K562 (cell line): ENCODE results near the gene USB1. TPM values are rescaled to one million over a fixed set of nuclear protein-coding genes. Genes with fewer than 3 reads are reported as not detected.

Source experiments
- ATAC-seq: fragments of 200-7000 bp; cut with Tn5 transposase; 3 replicates; pipeline ENCODE4 v1.9.1; 2020; ENCODE audit warnings: moderate library complexity
- BruUV-seq: library from RNA; stranded (reverse); fragments of 400-500 nt; replicated peaks from 2 replicates; lab custom pipeline; 2021; lab: Mats Ljungman, UMichigan
- CTCF ChIA-PET: fragments of 300-600 bp; formaldehyde crosslinking; extraction: SDS; loops from one replicate; lab custom pipeline; 2021; ENCODE audit warnings: low intra/inter-chr PET ratio; lab: Yijun Ruan, JAX
- POLR2A ChIA-PET: fragments of 300-600, 350-650 bp; sonication (Branson Sonifier 250); formaldehyde crosslinking; extraction: SDS; loops from one replicate; lab custom pipeline; 2021; ENCODE audit warnings: antibody characterized with exemption, inconsistent platforms; lab: Yijun Ruan, JAX
- DNase-seq, 4 experiments: peaks; one replicate each; pipeline versions ENCODE4 v3.0.0 to v3.0.0-alpha.2; 2011 to 2018; ENCODE audit warnings: low spot score in 3 of 4, mixed read lengths in 3 of 4; ENCODE audit errors: extremely low read depth in 1 of 4
- FAIRE-seq: peaks from 2 replicates; lab custom pipeline; 2011; peaks lifted over from hg19 to GRCh38; lab: Jason Lieb, UNC
- H2AFZ ChIP-seq: 2 replicates; pipeline ENCODE4 v1.6.0; 2011; ENCODE audit warnings: low read depth, low read length, control low read depth, inconsistent platforms
- H3K27ac ChIP-seq: fragments of 200-600 bp; 3 replicates; pipeline ENCODE4 v1.8.0; 2011; ENCODE audit warnings: low read depth, mild to moderate bottlenecking, control low read depth, inconsistent platforms, low read length, moderate library complexity, mixed read lengths; ENCODE audit errors: extremely low read depth
- H3K27me3 ChIP-seq, 2 experiments: fragments of 300-600 bp in 1 of 2; 2 replicates in 1 of 2; 3 replicates in 1 of 2; pipeline versions ENCODE4 v1.6.0 to v1.8.0; 2011; ENCODE audit warnings: inconsistent platforms in 2 of 2, low read length in 2 of 2, mild to moderate bottlenecking in 1 of 2, mixed read lengths in 1 of 2, moderate library complexity in 1 of 2; ENCODE audit not compliant: control insufficient read depth in 2 of 2, insufficient read depth in 2 of 2
- H3K36me3 ChIP-seq: fragments of 300-600 bp; 3 replicates; pipeline ENCODE4 v1.8.0; 2011; ENCODE audit warnings: mild to moderate bottlenecking, low read length, inconsistent platforms; ENCODE audit not compliant: control insufficient read depth, insufficient read depth
- H3K4me1 ChIP-seq, 2 experiments: fragments of 200-600 bp in 1 of 2; replicated peaks in 1 of 2; 2 replicates in 1 of 2; 3 replicates in 1 of 2; pipeline versions ENCODE4 v1.5.1 to v1.8.0; 2011; ENCODE audit warnings: inconsistent platforms in 2 of 2, low read length in 2 of 2, mild to moderate bottlenecking in 1 of 2, mixed read lengths in 1 of 2, moderate library complexity in 1 of 2; ENCODE audit not compliant: control insufficient read depth in 2 of 2, insufficient read depth in 2 of 2
- H3K4me2 ChIP-seq: 2 replicates; pipeline ENCODE4 v1.6.1; 2011; ENCODE audit warnings: low read length, control low read depth, inconsistent platforms, mixed read lengths; ENCODE audit not compliant: insufficient read depth
- H3K4me3 ChIP-seq: fragments of 200-600 bp; sonication (generic), shearing (Covaris generic); 2 replicates; pipeline ENCODE4 v1.5.1; 2016; ENCODE audit warnings: control low read depth, inconsistent platforms
- H3K79me2 ChIP-seq: fragments of 200-600 bp; 3 replicates; pipeline ENCODE4 v1.8.0; 2011; ENCODE audit warnings: low read length, inconsistent platforms; ENCODE audit not compliant: control insufficient read depth, insufficient read depth
- H3K9ac ChIP-seq, 2 experiments: 2 replicates each; pipeline versions ENCODE4 v1.6.0 to v1.6.1; 2011; ENCODE audit warnings: low read depth in 2 of 2, low read length in 2 of 2, control low read depth in 1 of 2, inconsistent platforms in 1 of 2, mild to moderate bottlenecking in 1 of 2, mixed read lengths in 1 of 2; ENCODE audit not compliant: insufficient read depth in 1 of 2
- H3K9me1 ChIP-seq: one replicate; pipeline ENCODE4 v1.6.0; 2011; ENCODE audit warnings: inconsistent platforms, mild to moderate bottlenecking, low read length, moderate library complexity; ENCODE audit not compliant: control insufficient read depth, insufficient read depth
- H3K9me3 ChIP-seq: replicated peaks from 2 replicates; pipeline ENCODE4 v1.5.1; 2011; ENCODE audit warnings: low read depth, low read length, inconsistent platforms; ENCODE audit not compliant: control insufficient read depth, insufficient read depth
- H4K20me1 ChIP-seq: replicated peaks from 2 replicates; pipeline ENCODE4 v1.6.1; 2011; ENCODE audit warnings: low read length, inconsistent platforms, mixed read lengths; ENCODE audit not compliant: control insufficient read depth, insufficient read depth
- MAFG ChIP-seq: fragments of 450-650 bp; conservative IDR thresholded peaks from 2 replicates; pipeline ENCODE4 v1.6.1; 2016; ENCODE audit warnings: missing genetic modification characterization, missing compliant biosample characterization
- NFE2 ChIP-seq: IDR thresholded peaks from 2 replicates; pipeline ENCODE4 v1.6.1; 2014; ENCODE audit warnings: antibody characterized with exemption, low read depth
- WGBS: fragments of 100-300 bp; shearing (Covaris generic); methylation state at CpG from one replicate; pipeline ENCODE4 v1.1.6; 2016; ENCODE audit warnings: low coverage, mixed read lengths; ENCODE audit not compliant: insufficient coverage; ENCODE audit errors: missing lambda C conversion rate; 5-methylcytosine and 5-hydroxymethylcytosine counted together
- in situ Hi-C: fragments of 300-500 bp; cut with MboI; formaldehyde crosslinking; loops from 4 replicates; pipeline ENCODE4 v1.15.0; 2018; ENCODE audit warnings: inconsistent platforms, mixed read lengths
- intact Hi-C: fragments of 100-400 bp; cut with micrococcal nuclease; formaldehyde crosslinking; loops from 2 replicates; pipeline ENCODE4 v1.14.2; 2022
- polyA plus RNA-seq, 8 experiments: library from polyadenylated mRNA; depleted of rRNA in 4 of 8; stranded (reverse) in 5 of 8; unstranded in 3 of 8; fragments of >200 nt; fragmentation: Nextera tagmentation in 2 of 8; fragmentation: Illumina TruSeq in 1 of 8; extraction: Ambion mirVana in 2 of 8; extraction: Trizol in 1 of 8; gene quantifications; 2 replicates each; pipeline versions ENCODE4 v1.2.1 to v1.2.3, GENCODE V29; 2011 to 2014; ENCODE audit warnings: inconsistent platforms in 1 of 8, missing spikeins in 1 of 8
- total RNA-seq, 7 experiments: library from RNA; depleted of rRNA in 6 of 7; stranded (reverse); fragments of >200 nt in 6 of 7; fragmentation: Illumina TruSeq in 2 of 7; extraction: Trizol in 2 of 7; gene quantifications; 2 replicates each; pipeline versions ENCODE4 v1.2.1 to v1.2.3, GENCODE V29; 2011 to 2021; ENCODE audit warnings: low replicate concordance in 1 of 7
- TF ChIP-seq, protein P1 (sequence below), 2 experiments: fragments of 200-800 bp in 1 of 2; sonication (Bioruptor generic) in 1 of 2; sonication (generic) in 1 of 2; formaldehyde crosslinking in 1 of 2; IDR thresholded peaks in 1 of 2; conservative IDR thresholded peaks in 1 of 2; 2 replicates each; pipeline versions ENCODE4 v1.5.0 to v1.6.1; 2016 to 2020; ENCODE audit warnings: missing compliant biosample characterization in 1 of 2, missing genetic modification characterization in 1 of 2, missing genetic modification reagents in 1 of 2

The USB1 gene
- total and polyA plus RNA-seq, 9 of the 15 experiments (the other 6 are each of a cell fraction or from before 2014, with no cell fraction given) = 11.6 to 73.6 (median 19.4) TPM

DNA sequence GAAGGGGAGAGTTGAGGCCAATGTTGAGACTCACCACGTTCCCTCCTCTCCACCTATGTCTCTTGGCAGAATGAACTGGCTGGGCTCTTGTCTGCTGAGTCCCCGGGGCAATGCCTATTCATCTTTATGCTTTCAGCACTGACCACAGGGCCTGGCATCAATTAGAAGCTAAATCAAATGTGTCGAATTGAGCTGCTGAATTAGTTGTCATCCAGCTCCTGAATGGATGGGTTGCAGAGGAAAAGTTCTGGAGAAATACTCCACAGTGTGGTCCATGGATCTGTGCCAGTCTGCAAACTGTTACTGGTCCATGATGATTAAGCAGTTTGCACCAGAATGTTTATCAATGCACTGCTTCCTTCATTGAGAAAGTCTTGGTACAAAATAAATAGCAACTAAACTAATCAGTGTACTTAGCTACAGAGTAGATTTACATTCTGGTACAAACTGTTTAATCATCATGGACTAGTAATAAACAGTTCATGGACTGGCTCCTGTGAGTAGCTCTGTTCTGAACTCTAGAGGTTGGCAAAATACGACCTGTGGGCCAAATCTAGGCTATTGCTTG is 34.9 kb upstream of the USB1 start:
- no peak overlapping the region for H3K4me3 ChIP-seq

More for the DNA sequence above, 34.9 kb upstream of the USB1 start:
- intact Hi-C loops = no loop called here
- no peaks in the 10 kb centered on the region for H3K36me3 ChIP-seq
- peak; percentile 35; the same call in 1 of the 2 replicates for TF ChIP-seq MAFG
- TF ChIP-seq, protein P1, sequence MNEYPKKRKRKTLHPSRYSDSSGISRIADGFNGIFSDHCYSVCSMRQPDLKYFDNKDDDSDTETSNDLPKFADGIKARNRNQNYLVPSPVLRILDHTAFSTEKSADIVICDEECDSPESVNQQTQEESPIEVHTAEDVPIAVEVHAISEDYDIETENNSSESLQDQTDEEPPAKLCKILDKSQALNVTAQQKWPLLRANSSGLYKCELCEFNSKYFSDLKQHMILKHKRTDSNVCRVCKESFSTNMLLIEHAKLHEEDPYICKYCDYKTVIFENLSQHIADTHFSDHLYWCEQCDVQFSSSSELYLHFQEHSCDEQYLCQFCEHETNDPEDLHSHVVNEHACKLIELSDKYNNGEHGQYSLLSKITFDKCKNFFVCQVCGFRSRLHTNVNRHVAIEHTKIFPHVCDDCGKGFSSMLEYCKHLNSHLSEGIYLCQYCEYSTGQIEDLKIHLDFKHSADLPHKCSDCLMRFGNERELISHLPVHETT (CRISPR knock-in tag; conservative IDR thresholded peaks at IDR 0.05 in 1 of 2, IDR thresholded peaks at IDR 0.05 in 1 of 2) = no peak
- peak; percentile 20; the same call in 1 of the 2 replicates for TF ChIP-seq NFE2
- TF ChIP-seq, all 486 proteins: peak for 2
- ATAC-seq (no peak), DNase-seq (no peak), FAIRE-seq (no peak)
- Histone ChIP-seq H3K79me2 (no peaks in the 10 kb centered on the region), H3K27me3 (no peaks in the 10 kb centered on the region; a peak in 1 of 5 replicates), H2AFZ (no peak overlapping the region), H3K4me2 (no peak overlapping the region), H3K9ac (no peak overlapping the region), H3K9me3 (no peaks in the 10 kb centered on the region; the same call in 1 of the 2 replicates), H4K20me1 (no peaks in the 10 kb centered on the region), H3K27ac (no peak overlapping the region), H3K9me1 (no peaks in the 10 kb centered on the region), H3K4me1 (peaks cover 0 to 8% of the 10 kb centered on the region in 2 experiments; a peak in 3 of 5 replicates)
- CTCF ChIA-PET = no interaction called here
- 15% methylated on average over 4 of the region's 4 CpGs for WGBS
- BruUV-seq = no TSS peak
- in situ Hi-C loops = no loop called here
- POLR2A ChIA-PET = interaction anchor here (0.5 kb wide), 1 partner anchor 77 kb away, joined by 3 read pairs; no protein-coding TSS in a partner anchor
